PC-9 (cell line): Measurements from ENCODE around the gene ATM. TPM values are rescaled to one million over a fixed set of nuclear protein-coding genes. Genes with fewer than 3 reads are reported as not detected.
"Not testable (repeated sequence)": the region's sequence is repeated elsewhere in the genome, so short reads cannot be mapped to it uniquely, and the experiment has no call there.

Experiments used
- BruUV-seq: library from RNA; stranded (reverse); fragments of 400-500 nt; replicated peaks from 2 replicates; lab custom pipeline; 2021; lab: Mats Ljungman, UMichigan
- CTCF ChIA-PET: fragments of 300-600 bp; sonication (Branson Sonifier 250); formaldehyde crosslinking; loops from one replicate; lab custom pipeline; 2022; ENCODE audit warnings: antibody characterized with exemption; lab: Charles Lee
- POLR2A ChIA-PET: fragments of 300-600 bp; sonication (Branson Sonifier 250); formaldehyde crosslinking; loops from one replicate; lab custom pipeline; 2022; ENCODE audit warnings: antibody characterized with exemption; ENCODE audit not compliant: unreplicated experiment; lab: Charles Lee
- DNase-seq, 2 experiments: peaks; one replicate each; pipeline versions ENCODE4 v3.0.0 to v3.0.0-alpha.2; 2015 to 2022; ENCODE audit warnings: mixed read lengths in 1 of 2
- H2AFZ ChIP-seq: fragments of 200-600 bp; sonication (generic); 2 replicates; pipeline ENCODE4 v1.8.1; 2017; ENCODE audit warnings: antibody characterized with exemption
- H3F3A ChIP-seq: fragments of 200-600 bp; sonication (generic); 2 replicates; pipeline ENCODE4 v1.8.1; 2017; ENCODE audit warnings: antibody characterized with exemption, mild to moderate bottlenecking, low read depth; ENCODE audit not compliant: insufficient read depth
- H3K27ac ChIP-seq: fragments of 200-600 bp; sonication (generic); 2 replicates; pipeline ENCODE4 v1.6.1; 2016; ENCODE audit warnings: mixed run types
- H3K27me3 ChIP-seq: fragments of 200-600 bp; sonication (generic); 2 replicates; pipeline ENCODE4 v1.6.1; 2016; ENCODE audit warnings: low read depth, mixed run types; ENCODE audit not compliant: insufficient read depth
- H3K36me3 ChIP-seq: fragments of 200-600 bp; sonication (generic); 2 replicates; pipeline ENCODE4 v1.6.1; 2016; ENCODE audit warnings: low read depth, mixed run types
- H3K4me1 ChIP-seq: fragments of 200-600 bp; sonication (generic); replicated peaks from 2 replicates; pipeline ENCODE4 v1.6.1; 2016; ENCODE audit warnings: mixed run types; ENCODE audit not compliant: insufficient read depth
- H3K4me2 ChIP-seq: fragments of 200-600 bp; sonication (generic); 2 replicates; pipeline ENCODE4 v1.6.1; 2017; ENCODE audit warnings: mixed run types
- H3K4me3 ChIP-seq: fragments of 200-600 bp; sonication (generic); 2 replicates; pipeline ENCODE4 v1.6.1; 2016; ENCODE audit warnings: mixed run types
- H3K79me2 ChIP-seq: fragments of 200-600 bp; sonication (generic); 2 replicates; pipeline ENCODE4 v1.6.1; 2017; ENCODE audit warnings: low read depth, mixed run types
- H3K9me2 ChIP-seq: fragments of 200-600 bp; sonication (generic); 2 replicates; pipeline ENCODE4 v1.8.1; 2017; ENCODE audit warnings: mild to moderate bottlenecking; ENCODE audit not compliant: insufficient read depth
- H3K9me3 ChIP-seq: fragments of 200-600 bp; sonication (generic); 2 replicates; pipeline ENCODE4 v1.8.1; 2016; ENCODE audit warnings: low read depth; ENCODE audit not compliant: insufficient read depth
- H4K20me1 ChIP-seq: fragments of 200-600 bp; sonication (generic); 2 replicates; pipeline ENCODE4 v1.8.1; 2017; ENCODE audit not compliant: insufficient read depth
- EZH2 ChIP-seq: fragments of 200-600 bp; sonication (generic); IDR thresholded peaks from 2 replicates; pipeline ENCODE4 v1.8.0; 2017; ENCODE audit warnings: antibody characterized with exemption, low read depth
- intact Hi-C: fragments of 100-400 bp; cut with micrococcal nuclease; formaldehyde crosslinking; loops from one replicate; pipeline ENCODE4 v1.10.0; 2022; ENCODE audit not compliant: unreplicated experiment
- total RNA-seq: library from RNA; stranded (reverse); gene quantifications from 2 replicates; pipeline ENCODE4 v1.2.3, GENCODE V29; 2021
- TF ChIP-seq, protein P1 (sequence below): fragments of 200-600 bp; sonication (generic); conservative IDR thresholded peaks from 2 replicates; pipeline ENCODE4 v1.6.1; 2017; ENCODE audit warnings: mixed run types, antibody characterized with exemption, mild to moderate bottlenecking, moderate library complexity

ATM gene
- total RNA-seq, 1 experiment from 2014 or later, result 36.3 TPM

DNA sequence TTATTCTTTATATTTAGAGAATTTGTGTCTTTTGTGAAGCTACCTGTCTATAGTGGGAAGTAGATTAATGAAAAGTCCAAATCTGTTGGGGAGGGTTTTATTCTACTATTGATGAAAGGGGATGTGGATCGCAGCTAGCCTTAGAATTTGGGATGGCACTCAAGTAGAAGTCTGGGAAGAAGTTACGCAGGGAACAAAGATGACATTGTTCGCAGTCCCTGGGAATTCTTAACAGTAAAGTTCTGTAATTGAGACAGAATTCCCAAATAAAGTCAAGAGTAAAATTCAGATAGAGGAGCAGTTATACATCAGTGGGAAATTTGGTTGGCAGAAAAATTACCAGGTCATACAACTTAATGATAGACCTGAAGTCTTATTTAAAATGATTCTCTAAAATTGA is 64.1 kb downstream of the ATM start:
- H3K27me3 ChIP-seq, result no peaks in the 10 kb centered on the region
- H3K27ac ChIP-seq, result no peak overlapping the region
- no peak overlapping the region for H2AFZ ChIP-seq
- POLR2A ChIA-PET, result no interaction called here
- H3K36me3 ChIP-seq, result peaks cover 29% of the 10 kb centered on the region
- H3K4me3 ChIP-seq, result no peak overlapping the region
- DNase-seq, result no peak
- intact Hi-C loops, result no loop called here
- H3K9me3 ChIP-seq, result no peaks in the 10 kb centered on the region
- CTCF ChIA-PET, result no interaction called here
- H3F3A ChIP-seq, result no peaks in the 10 kb centered on the region
- H3K79me2 ChIP-seq, result no peaks in the 10 kb centered on the region
- no peaks in the 10 kb centered on the region for H3K4me1 ChIP-seq
- BruUV-seq, result no TSS peak
- no peaks in the 10 kb centered on the region for H4K20me1 ChIP-seq
- no peak overlapping the region for H3K4me2 ChIP-seq
- no peaks in the 10 kb centered on the region; the same call in 1 of the 2 replicates for H3K9me2 ChIP-seq
- no peak for TF ChIP-seq EZH2
- TF ChIP-seq, protein P1, sequence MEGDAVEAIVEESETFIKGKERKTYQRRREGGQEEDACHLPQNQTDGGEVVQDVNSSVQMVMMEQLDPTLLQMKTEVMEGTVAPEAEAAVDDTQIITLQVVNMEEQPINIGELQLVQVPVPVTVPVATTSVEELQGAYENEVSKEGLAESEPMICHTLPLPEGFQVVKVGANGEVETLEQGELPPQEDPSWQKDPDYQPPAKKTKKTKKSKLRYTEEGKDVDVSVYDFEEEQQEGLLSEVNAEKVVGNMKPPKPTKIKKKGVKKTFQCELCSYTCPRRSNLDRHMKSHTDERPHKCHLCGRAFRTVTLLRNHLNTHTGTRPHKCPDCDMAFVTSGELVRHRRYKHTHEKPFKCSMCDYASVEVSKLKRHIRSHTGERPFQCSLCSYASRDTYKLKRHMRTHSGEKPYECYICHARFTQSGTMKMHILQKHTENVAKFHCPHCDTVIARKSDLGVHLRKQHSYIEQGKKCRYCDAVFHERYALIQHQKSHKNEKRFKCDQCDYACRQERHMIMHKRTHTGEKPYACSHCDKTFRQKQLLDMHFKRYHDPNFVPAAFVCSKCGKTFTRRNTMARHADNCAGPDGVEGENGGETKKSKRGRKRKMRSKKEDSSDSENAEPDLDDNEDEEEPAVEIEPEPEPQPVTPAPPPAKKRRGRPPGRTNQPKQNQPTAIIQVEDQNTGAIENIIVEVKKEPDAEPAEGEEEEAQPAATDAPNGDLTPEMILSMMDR, result no peak

DNA sequence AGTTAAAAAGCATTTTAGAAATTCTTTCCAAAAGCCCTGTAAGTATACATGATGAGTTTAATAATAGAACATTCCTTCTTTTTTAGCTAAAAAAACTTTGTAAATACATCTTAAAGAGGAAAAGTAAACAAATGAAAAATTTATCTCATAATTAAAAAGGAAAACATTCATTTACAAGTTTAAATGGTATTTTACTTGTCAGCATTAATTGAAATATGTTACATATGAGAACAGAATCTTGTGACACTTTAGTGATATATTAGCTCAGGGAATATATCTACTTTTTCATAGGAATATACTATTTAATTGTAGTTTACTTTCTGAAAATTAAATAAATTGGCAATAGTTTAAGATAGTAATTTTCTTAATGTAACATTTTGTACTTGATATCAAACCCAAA is 66.2 kb downstream of the ATM start:
- H3K4me2 ChIP-seq, CTCF ChIA-PET, H4K20me1 ChIP-seq, H3K79me2 ChIP-seq, DNase-seq, H3K4me3 ChIP-seq, H3K9me3 ChIP-seq, H3K27ac ChIP-seq, H3K27me3 ChIP-seq, POLR2A ChIA-PET, H2AFZ ChIP-seq, H3K4me1 ChIP-seq, BruUV-seq, H3F3A ChIP-seq, intact Hi-C loops, H3K9me2 ChIP-seq: not testable (repeated sequence)
- H3K36me3 ChIP-seq, result peaks cover 24% of the 10 kb centered on the region

DNA sequence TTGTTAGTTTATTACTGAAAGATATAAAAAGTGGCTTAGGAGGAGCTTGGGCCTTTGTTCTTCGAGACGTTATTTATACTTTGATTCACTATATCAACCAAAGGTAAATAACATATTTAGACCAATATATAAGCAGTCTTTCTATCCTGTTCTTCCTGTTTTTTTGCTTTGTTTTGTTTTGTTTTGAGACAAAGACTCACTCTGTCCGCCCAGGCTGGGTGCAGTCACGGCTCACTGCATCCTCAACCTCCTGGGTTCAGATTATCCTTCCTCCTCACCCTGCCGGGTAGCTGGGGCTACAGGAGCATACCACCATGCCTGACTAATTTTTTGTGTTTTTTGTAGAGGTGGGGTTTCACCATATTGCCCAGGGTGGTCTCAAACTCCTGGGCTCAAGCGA is 66.8 kb downstream of the ATM start:
- Histone ChIP-seq H3K4me2 (no peak overlapping the region), H3K27me3 (no peaks in the 10 kb centered on the region), H3K79me2 (no peaks in the 10 kb centered on the region), H3K27ac (no peak overlapping the region), H3K4me1 (no peaks in the 10 kb centered on the region), H3K4me3 (no peak overlapping the region), H3K36me3 (peaks cover 25% of the 10 kb centered on the region), H4K20me1 (0 out of 2 replicates have a peak, but pooled peaks cover 5% of the 10 kb centered on the region), H3K9me3 (no peaks in the 10 kb centered on the region), H3K9me2 (no peaks in the 10 kb centered on the region), H3F3A (no peaks in the 10 kb centered on the region), H2AFZ (no peak overlapping the region)
- no TSS peak for BruUV-seq
- CTCF ChIA-PET, result no interaction called here
- TF ChIP-seq, protein P1, result no peak
- no peak for TF ChIP-seq EZH2
- intact Hi-C loops, result no loop called here
- POLR2A ChIA-PET, result no interaction called here
- no peak for DNase-seq

DNA sequence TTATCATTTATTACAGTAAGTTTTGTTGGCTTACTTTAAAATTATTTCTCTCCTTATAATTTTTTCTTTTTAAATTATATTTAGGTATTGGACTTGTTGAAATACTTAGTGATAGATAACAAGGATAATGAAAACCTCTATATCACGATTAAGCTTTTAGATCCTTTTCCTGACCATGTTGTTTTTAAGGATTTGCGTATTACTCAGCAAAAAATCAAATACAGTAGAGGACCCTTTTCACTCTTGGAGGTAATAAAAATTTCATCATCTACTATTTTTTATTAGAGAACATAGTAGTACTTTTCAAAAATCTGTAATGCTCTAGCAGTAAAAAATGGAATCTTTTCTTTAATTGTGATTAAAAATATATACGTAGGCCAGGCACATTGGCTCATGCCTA is 70.4 kb downstream of the ATM start:
- Histone ChIP-seq H2AFZ (no peak overlapping the region), H3K4me2 (no peak overlapping the region), H3K9me2 (no peaks in the 10 kb centered on the region), H3K79me2 (no peaks in the 10 kb centered on the region), H3K4me1 (no peaks in the 10 kb centered on the region), H4K20me1 (0 out of 2 replicates have a peak, but pooled peaks cover 5% of the 10 kb centered on the region), H3K4me3 (no peak overlapping the region), H3K27me3 (no peaks in the 10 kb centered on the region), H3F3A (no peaks in the 10 kb centered on the region), H3K9me3 (no peaks in the 10 kb centered on the region), H3K27ac (no peak overlapping the region), H3K36me3 (peaks cover 19% of the 10 kb centered on the region; the same call in 1 of the 2 replicates)
- TF ChIP-seq, protein P1, result no peak
- no peak for TF ChIP-seq EZH2
- CTCF ChIA-PET, result no interaction called here
- intact Hi-C loops, result no loop called here
- BruUV-seq, result no TSS peak
- no peak for DNase-seq
- POLR2A ChIA-PET, result no interaction called here
